HG03095 (cell line): ENCODE results near the gene VSNL1.

Experiments
- ATAC-seq: cut with Tn5 transposase; IDR thresholded peaks from one replicate; pipeline ENCODE4 v1.9.1; 2021; ENCODE audit warnings: moderate library complexity; ENCODE audit not compliant: unreplicated experiment

Gene VSNL1

GRCh38 chr2:17540093-17540812 is at the start of gene VSNL1:
TSS of gene VSNL1 (plus strand) at chr2:17540696. CDS start at chr2:17592075, 51,379 bp downstream.
- ATAC-seq: no peak

- no peak for ATAC-seq
Measured at GRCh38 chr2:17495590-17495989, 44.9 kb upstream of the VSNL1 start.

- ATAC-seq: no peak
Measured at GRCh38 chr2:17497718-17498117, 42.8 kb upstream of the VSNL1 start.

GRCh38 chr2:17506736-17507616 is 33.5 kb upstream of the VSNL1 start:
- no peak for ATAC-seq

- ATAC-seq: peak; percentile 31
Measured at GRCh38 chr2:17515652-17516051, 24.8 kb upstream of the VSNL1 start.

GRCh38 chr2:17517481-17518211 is 22.9 kb upstream of the VSNL1 start:
- peak; percentile 25 for ATAC-seq

GRCh38 chr2:17518212-17519154 is 22.0 kb upstream of the VSNL1 start, which contains the start of gene RAD51AP2:
TSS of gene RAD51AP2 (minus strand) at chr2:17518440. CDS start at chr2:17518415, 25 bp downstream.
- peak; percentile 82 for ATAC-seq

- no peak for ATAC-seq
Measured at GRCh38 chr2:17519486-17519885, 21.0 kb upstream of the VSNL1 start.

- peak; percentile 36 for ATAC-seq
Measured at GRCh38 chr2:17520761-17521160, 19.7 kb upstream of the VSNL1 start.

- no peak for ATAC-seq
Measured at GRCh38 chr2:17521621-17522020, 18.9 kb upstream of the VSNL1 start.

- ATAC-seq: no peak
Measured at GRCh38 chr2:17522303-17522702, 18.2 kb upstream of the VSNL1 start.

GRCh38 chr2:17529771-17530170 is 10.7 kb upstream of the VSNL1 start:
- ATAC-seq: no peak

GRCh38 chr2:17533546-17533945 is 7.0 kb upstream of the VSNL1 start:
- ATAC-seq: no peak

- ATAC-seq: no peak
Measured at GRCh38 chr2:17536416-17536815, 4.1 kb upstream of the VSNL1 start.

- ATAC-seq: peak; percentile 18
Measured at GRCh38 chr2:17538022-17538843, 2.3 kb upstream of the VSNL1 start.

GRCh38 chr2:17538844-17539554 is 1.5 kb upstream of the VSNL1 start:
- ATAC-seq: peak; percentile 59

GRCh38 chr2:17539611-17540092 is 844 bp upstream of the VSNL1 start:
- ATAC-seq: no peak

GRCh38 chr2:17540813-17541530 is 476 bp downstream of the VSNL1 start:
- ATAC-seq: no peak
